ENCODE results near the gene BRD4. TPM values are rescaled to one million over a fixed set of nuclear protein-coding genes. Genes with fewer than 3 reads are reported as not detected.

The BRD4 gene
- total RNA-seq, 1 donor from 2014 or later: 9.4 TPM

DNA sequence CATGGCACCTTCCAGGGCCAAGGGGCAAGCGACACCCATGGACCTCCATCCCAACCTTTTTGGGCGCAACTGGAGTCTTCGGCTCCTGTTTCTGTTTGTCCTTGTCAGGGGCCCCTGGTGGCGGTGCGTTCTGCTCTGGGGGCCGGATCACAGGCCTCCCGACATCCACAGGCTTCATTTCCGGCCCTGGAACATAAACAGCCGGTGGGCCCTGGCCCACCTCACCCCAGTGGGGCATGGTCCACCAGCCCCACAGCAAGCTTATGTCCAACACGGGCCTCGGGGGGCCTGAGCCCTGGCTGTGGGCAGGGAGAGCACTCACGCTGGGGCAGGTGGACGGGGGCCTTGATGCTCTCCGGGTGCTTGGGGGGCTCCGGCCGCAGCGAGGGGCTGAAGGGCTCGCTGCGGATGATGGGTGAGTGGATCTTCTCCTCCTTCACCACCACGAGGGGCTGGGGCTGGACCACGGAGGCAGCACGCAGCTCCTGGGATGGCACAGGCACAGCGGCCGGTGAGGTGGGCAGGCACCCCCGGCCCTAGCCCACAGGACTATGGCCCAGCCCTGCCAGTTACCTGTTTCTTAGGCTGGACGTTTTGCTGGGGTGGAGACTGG lies 92.9 kb downstream of the BRD4 start:
- peaks cover 57 to 67% (median 64%) of the 10 kb centered on the region in 3 donors for H3K36me3 ChIP-seq (ENCODE audit: control insufficient read depth in 3 of 3, insufficient read depth in 3 of 3, low read length in 3 of 3)
- H3K27me3 ChIP-seq (ENCODE audit: control insufficient read depth in 3 of 3, insufficient read depth in 3 of 3, low read length in 3 of 3): no peaks in the 10 kb centered on the region
- no peak overlapping the region for H3K9ac ChIP-seq (ENCODE audit: low read depth in 1 of 3, low read length in 3 of 3)
- peaks cover 2 to 9% (median 7%) of the 10 kb centered on the region in 3 donors for H3K4me1 ChIP-seq (ENCODE audit: control insufficient read depth in 3 of 3, insufficient read depth in 3 of 3, low read length in 3 of 3)
- no peak overlapping the region for H3K4me3 ChIP-seq (ENCODE audit: low read length in 3 of 3)
- H3K9me3 ChIP-seq (ENCODE audit: control insufficient read depth in 3 of 3, low read length in 3 of 3): no peaks in the 10 kb centered on the region
- H3K27ac ChIP-seq (ENCODE audit: low read depth, low read length): peak overlapping the region; percentile 66

DNA sequence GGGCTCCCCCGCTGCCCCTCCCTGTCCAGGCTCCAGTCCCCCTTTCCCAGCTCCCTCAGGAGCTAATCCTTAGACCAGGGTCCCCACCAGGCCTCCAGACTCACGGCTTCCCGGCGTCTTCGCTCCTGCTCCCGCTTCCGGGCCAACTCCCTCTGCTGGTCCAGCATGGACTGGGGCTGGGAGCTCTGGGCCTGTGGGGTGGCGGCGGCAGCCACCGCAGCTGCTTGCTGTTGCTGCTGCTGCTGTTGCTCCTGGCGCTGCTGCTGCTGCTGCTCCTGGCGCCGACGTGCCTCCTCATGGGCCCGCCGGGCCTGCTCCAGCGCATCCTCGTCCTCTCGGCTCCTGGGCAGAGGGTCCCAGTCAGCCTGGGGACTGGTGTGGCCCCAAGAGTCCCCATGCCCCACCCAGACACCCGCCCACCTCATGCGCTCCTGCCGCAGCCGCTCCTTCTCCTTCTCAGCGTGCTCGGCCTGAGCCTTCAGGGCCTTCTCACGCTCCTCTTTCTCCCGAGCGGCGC lies 93.6 kb downstream of the BRD4 start:
- H3K27me3 ChIP-seq (ENCODE audit: control insufficient read depth in 3 of 3, insufficient read depth in 3 of 3, low read length in 3 of 3): no peaks in the 10 kb centered on the region
- H3K9me3 ChIP-seq (ENCODE audit: control insufficient read depth in 3 of 3, low read length in 3 of 3): no peaks in the 10 kb centered on the region
- H3K9ac ChIP-seq (ENCODE audit: low read depth in 1 of 3, low read length in 3 of 3): peak overlapping the region in 1 of 3 donors; percentile 8
- no peak overlapping the region for H3K4me3 ChIP-seq (ENCODE audit: low read length in 3 of 3)
- H3K4me1 ChIP-seq (ENCODE audit: control insufficient read depth in 3 of 3, insufficient read depth in 3 of 3, low read length in 3 of 3): peaks cover 2 to 9% (median 7%) of the 10 kb centered on the region in 3 donors
- H3K27ac ChIP-seq (ENCODE audit: low read depth, low read length): peak overlapping the region; percentile 66
- H3K36me3 ChIP-seq (ENCODE audit: control insufficient read depth in 3 of 3, insufficient read depth in 3 of 3, low read length in 3 of 3): peaks cover 52 to 61% (median 59%) of the 10 kb centered on the region in 3 donors

DNA sequence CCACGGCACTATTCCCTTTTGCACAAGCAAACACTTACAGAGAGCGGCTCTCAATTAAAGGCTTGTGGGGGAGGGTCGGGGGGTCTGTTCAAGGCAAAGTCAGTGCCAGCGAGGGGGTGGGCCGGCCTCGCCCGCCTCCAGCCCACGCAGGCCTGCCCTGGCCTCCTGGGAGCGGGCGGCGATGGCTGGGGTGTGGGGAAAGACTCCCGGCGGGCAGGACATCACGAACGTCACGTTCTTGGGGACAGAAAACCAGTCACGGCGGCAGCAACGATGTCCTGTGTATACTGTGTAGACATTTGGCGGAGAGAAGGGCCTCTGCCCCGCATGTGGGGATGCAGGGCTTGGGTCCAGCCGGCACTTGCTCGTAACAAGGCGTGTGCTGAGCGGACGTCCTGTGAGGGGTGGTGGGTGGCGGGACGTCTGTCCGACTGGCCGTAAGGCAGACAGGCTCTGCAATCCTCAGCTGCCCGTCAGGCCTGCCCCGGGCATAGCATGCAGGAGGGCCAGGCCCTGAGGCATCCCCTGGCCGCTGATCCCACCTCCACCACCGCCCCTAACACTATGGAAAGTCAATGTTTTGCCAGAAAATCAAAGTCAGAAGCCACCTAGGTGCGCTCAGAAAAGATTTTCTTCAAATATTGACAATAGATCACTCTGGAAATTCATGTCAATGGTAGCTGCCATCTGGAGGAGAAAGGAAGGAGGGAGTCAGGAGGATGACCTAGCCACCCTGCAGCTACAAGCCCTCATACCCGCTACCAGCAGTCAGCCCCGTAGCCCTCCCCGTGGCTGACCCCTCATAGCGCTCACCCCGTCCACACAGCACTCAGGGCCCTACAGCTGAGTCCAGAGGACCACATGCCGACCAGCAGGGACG lies 94.3 kb downstream of the BRD4 start:
- Histone ChIP-seq H3K4me3 (ENCODE audit: low read length in 3 of 3) (no peak overlapping the region), H3K27me3 (ENCODE audit: control insufficient read depth in 3 of 3, insufficient read depth in 3 of 3, low read length in 3 of 3) (no peaks in the 10 kb centered on the region), H3K27ac (ENCODE audit: low read depth, low read length) (peak overlapping the region; percentile 66), H3K9ac (ENCODE audit: low read depth in 1 of 3, low read length in 3 of 3) (peak overlapping the region in 1 of 3 donors; percentile 41), H3K4me1 (ENCODE audit: control insufficient read depth in 3 of 3, insufficient read depth in 3 of 3, low read length in 3 of 3) (peaks cover 2 to 7% (median 7%) of the 10 kb centered on the region in 3 donors), H3K9me3 (ENCODE audit: control insufficient read depth in 3 of 3, low read length in 3 of 3) (no peaks in the 10 kb centered on the region), H3K36me3 (ENCODE audit: control insufficient read depth in 3 of 3, insufficient read depth in 3 of 3, low read length in 3 of 3) (peaks cover 47 to 57% (median 55%) of the 10 kb centered on the region in 3 donors)

DNA sequence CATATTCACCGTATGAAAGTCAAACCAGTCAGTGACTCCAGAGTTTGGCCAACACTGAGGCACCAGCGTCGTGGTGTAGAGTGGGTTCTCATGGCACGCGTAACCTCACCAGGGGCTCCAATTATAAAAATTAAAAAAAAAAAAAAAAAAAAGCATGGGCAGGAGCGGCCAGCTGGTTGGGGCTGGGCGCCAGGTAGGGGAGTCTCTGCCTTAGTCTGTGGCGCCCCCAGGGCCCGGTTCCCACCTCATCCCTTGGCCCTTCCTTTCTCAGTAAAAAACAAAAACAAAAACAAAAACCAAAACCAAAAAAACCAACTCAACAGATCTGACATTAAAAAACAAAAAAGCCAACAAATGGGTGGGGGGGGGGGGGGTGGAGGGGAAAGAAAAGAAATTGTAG lies 95.5 kb downstream of the BRD4 start:
- H3K27me3 ChIP-seq (ENCODE audit: control insufficient read depth in 3 of 3, insufficient read depth in 3 of 3, low read length in 3 of 3): peaks cover 4 to 7% (median 5%) of the 10 kb centered on the region in 3 donors
- H3K4me3 ChIP-seq (ENCODE audit: low read length in 3 of 3): no peak overlapping the region
- peaks cover 47 to 49% (median 47%) of the 10 kb centered on the region in 3 donors for H3K36me3 ChIP-seq (ENCODE audit: control insufficient read depth in 3 of 3, insufficient read depth in 3 of 3, low read length in 3 of 3)
- no peak overlapping the region for H3K9ac ChIP-seq (ENCODE audit: low read depth in 1 of 3, low read length in 3 of 3)
- H3K9me3 ChIP-seq (ENCODE audit: control insufficient read depth in 3 of 3, low read length in 3 of 3): no peaks in the 10 kb centered on the region
- no peak overlapping the region for H3K27ac ChIP-seq (ENCODE audit: low read depth, low read length)
- H3K4me1 ChIP-seq (ENCODE audit: control insufficient read depth in 3 of 3, insufficient read depth in 3 of 3, low read length in 3 of 3): peaks cover 6 to 12% (median 11%) of the 10 kb centered on the region in 3 donors

DNA sequence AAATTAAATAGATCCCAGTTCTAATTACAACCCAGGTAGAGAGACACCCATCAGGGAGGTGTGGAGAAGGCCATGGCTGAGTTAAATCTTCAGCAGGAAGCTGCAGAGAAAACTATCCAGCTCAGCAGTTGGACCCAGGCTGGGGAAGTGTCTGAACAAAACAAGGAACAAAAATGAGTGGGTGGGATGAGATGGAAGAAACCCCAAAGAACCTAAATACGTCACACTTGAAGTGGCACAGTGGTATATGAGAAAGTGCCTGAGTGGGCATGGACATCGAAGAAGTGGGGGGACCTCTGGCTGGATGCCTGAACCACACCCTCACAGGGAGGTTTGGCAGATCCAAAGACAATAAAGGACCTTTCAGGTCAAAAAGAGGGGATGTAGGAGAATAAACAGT lies 96.6 kb downstream of the BRD4 start:
- H3K27ac ChIP-seq (ENCODE audit: low read depth, low read length): no peak overlapping the region

DNA sequence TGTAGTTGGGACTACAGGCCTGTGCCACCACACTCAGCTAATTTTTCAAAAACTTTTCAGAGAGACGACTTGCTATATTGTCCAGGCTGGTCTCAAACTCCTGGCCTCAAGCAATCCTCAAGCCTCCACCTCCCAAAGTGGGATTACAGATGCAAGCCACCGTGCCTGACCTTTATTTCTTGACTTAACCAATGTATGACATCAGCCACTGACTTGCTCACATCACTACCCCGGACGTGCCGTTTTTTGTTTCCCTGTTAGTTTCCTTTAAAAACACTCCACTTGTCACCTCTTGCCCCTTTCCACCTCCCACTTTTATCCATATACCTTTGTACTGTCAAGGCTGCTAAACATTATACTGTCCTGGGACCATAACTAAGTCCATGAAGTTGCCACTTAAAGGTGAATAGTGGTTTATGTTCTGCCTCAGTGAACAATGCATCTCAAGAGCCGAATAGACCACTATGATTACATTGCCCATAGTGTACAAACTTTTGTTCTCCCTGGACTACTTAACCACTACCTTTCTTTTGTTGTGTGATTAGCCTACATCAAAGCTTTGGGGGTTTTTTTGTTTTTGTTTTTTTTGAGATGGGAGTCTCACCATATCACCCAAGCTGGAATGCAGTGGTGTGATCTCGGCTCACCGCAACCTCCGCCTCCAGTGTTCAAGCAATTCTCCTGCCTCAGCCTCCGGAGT lies 97.8 kb downstream of the BRD4 start:
- no peak overlapping the region for H3K4me3 ChIP-seq (ENCODE audit: low read length in 3 of 3)

More for the DNA sequence above, 96.6 kb downstream of the BRD4 start:
- no peak overlapping the region for H3K9ac ChIP-seq (ENCODE audit: low read depth in 1 of 3, low read length in 3 of 3)
- H3K4me3 ChIP-seq (ENCODE audit: low read length in 3 of 3): no peak overlapping the region
- H3K27me3 ChIP-seq (ENCODE audit: control insufficient read depth in 3 of 3, insufficient read depth in 3 of 3, low read length in 3 of 3): peaks cover 15 to 16% (median 16%) of the 10 kb centered on the region in 3 donors
- H3K4me1 ChIP-seq (ENCODE audit: control insufficient read depth in 3 of 3, insufficient read depth in 3 of 3, low read length in 3 of 3): peaks cover 9 to 16% (median 9%) of the 10 kb centered on the region in 3 donors
- peaks cover 40 to 47% (median 41%) of the 10 kb centered on the region in 3 donors for H3K36me3 ChIP-seq (ENCODE audit: control insufficient read depth in 3 of 3, insufficient read depth in 3 of 3, low read length in 3 of 3)
- no peaks in the 10 kb centered on the region for H3K9me3 ChIP-seq (ENCODE audit: control insufficient read depth in 3 of 3, low read length in 3 of 3)

DNA sequence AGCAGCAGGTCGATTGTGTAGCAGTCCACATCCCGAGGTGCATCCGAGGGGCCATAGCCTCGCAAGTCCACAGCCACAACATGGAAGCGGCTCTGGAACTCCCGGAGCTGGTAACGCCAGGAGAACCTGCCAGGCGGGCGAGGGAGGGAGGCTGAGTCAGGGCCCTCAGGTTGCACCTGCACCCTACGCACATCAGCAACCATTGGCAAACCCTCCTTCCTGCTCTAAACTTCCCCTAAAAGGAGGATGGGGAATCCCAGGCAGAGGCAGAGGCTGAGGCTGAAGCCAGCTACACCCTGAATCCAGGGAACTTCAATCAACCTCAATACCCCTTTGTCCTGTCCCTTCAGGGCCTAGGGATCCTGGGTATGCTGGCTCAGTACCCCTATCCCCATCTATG lies 101.1 kb downstream of the BRD4 start:
- peaks cover 6 to 9% (median 8%) of the 10 kb centered on the region in 3 donors for H3K36me3 ChIP-seq (ENCODE audit: control insufficient read depth in 3 of 3, insufficient read depth in 3 of 3, low read length in 3 of 3)
- peaks cover 6 to 12% (median 6%) of the 10 kb centered on the region in 3 donors for H3K4me1 ChIP-seq (ENCODE audit: control insufficient read depth in 3 of 3, insufficient read depth in 3 of 3, low read length in 3 of 3)
- H3K27ac ChIP-seq (ENCODE audit: low read depth, low read length): no peak overlapping the region
- no peaks in the 10 kb centered on the region for H3K9me3 ChIP-seq (ENCODE audit: control insufficient read depth in 3 of 3, low read length in 3 of 3)
- H3K9ac ChIP-seq (ENCODE audit: low read depth in 1 of 3, low read length in 3 of 3): no peak overlapping the region
- peaks cover 15 to 17% (median 17%) of the 10 kb centered on the region in 3 donors for H3K27me3 ChIP-seq (ENCODE audit: control insufficient read depth in 3 of 3, insufficient read depth in 3 of 3, low read length in 3 of 3)
- H3K4me3 ChIP-seq (ENCODE audit: low read length in 3 of 3): no peak overlapping the region

More for the DNA sequence above, 97.8 kb downstream of the BRD4 start:
- H3K27me3 ChIP-seq (ENCODE audit: control insufficient read depth in 3 of 3, insufficient read depth in 3 of 3, low read length in 3 of 3): peaks cover 15 to 17% (median 17%) of the 10 kb centered on the region in 3 donors
- no peaks in the 10 kb centered on the region for H3K9me3 ChIP-seq (ENCODE audit: control insufficient read depth in 3 of 3, low read length in 3 of 3)
- H3K9ac ChIP-seq (ENCODE audit: low read depth in 1 of 3, low read length in 3 of 3): no peak overlapping the region
- peaks cover 4 to 12% (median 6%) of the 10 kb centered on the region in 3 donors for H3K4me1 ChIP-seq (ENCODE audit: control insufficient read depth in 3 of 3, insufficient read depth in 3 of 3, low read length in 3 of 3)
- no peak overlapping the region for H3K27ac ChIP-seq (ENCODE audit: low read depth, low read length)
- H3K36me3 ChIP-seq (ENCODE audit: control insufficient read depth in 3 of 3, insufficient read depth in 3 of 3, low read length in 3 of 3): peaks cover 28 to 37% (median 31%) of the 10 kb centered on the region in 3 donors

DNA sequence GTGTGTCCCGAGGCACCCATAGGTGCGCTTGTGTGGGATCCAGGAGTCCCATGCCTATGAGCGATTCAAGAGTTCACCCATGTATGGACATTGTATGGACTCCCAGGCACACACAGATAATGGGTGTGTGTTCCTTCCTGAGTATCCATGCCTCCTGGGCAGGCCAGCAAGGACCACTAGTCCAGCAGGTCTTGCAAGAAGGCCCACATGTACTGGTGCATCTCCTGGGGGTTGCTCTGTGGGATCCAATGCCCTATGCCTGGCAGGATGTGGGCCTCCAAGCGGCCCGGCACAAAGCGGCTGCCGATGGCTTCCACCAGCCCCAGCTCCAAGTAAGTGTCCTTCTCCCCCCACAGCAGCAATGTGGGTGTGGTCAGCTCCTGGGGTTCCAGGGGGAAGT lies 105.1 kb downstream of the BRD4 start:
- Histone ChIP-seq H3K4me1 (ENCODE audit: control insufficient read depth in 3 of 3, insufficient read depth in 3 of 3, low read length in 3 of 3) (peaks cover 13 to 27% (median 17%) of the 10 kb centered on the region in 3 donors), H3K27ac (ENCODE audit: low read depth, low read length) (peak overlapping the region; percentile 7), H3K9ac (ENCODE audit: low read depth in 1 of 3, low read length in 3 of 3) (no peak overlapping the region), H3K9me3 (ENCODE audit: control insufficient read depth in 3 of 3, low read length in 3 of 3) (no peaks in the 10 kb centered on the region), H3K36me3 (ENCODE audit: control insufficient read depth in 3 of 3, insufficient read depth in 3 of 3, low read length in 3 of 3) (no peaks in the 10 kb centered on the region), H3K4me3 (ENCODE audit: low read length in 3 of 3) (no peak overlapping the region), H3K27me3 (ENCODE audit: control insufficient read depth in 3 of 3, insufficient read depth in 3 of 3, low read length in 3 of 3) (peaks cover 12 to 17% (median 16%) of the 10 kb centered on the region in 3 donors)

DNA sequence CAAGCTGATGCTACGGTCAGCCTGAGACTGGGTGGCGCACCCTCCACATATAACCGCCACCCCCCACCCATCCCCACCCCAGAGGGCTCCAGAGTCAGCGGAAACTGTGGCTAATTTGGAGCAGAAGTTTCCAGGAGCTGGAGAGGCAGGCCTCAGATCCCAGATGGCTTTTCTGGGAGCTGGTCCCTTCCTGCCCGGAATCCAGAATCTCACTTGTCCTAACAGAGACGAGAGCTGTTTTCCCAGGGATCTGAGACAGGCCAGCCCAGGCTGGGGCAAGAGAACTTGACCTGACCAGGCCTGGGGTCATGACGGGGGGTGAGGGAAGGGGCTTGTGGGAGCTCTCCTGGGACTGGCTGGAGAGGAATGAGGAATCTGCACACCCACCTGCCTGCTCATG lies 106.6 kb downstream of the BRD4 start:
- Histone ChIP-seq H3K27me3 (ENCODE audit: control insufficient read depth in 3 of 3, insufficient read depth in 3 of 3, low read length in 3 of 3) (peaks cover 0 to 2% (median under 1%) of the 10 kb centered on the region in 3 donors), H3K9me3 (ENCODE audit: control insufficient read depth in 3 of 3, low read length in 3 of 3) (no peaks in the 10 kb centered on the region), H3K9ac (ENCODE audit: low read depth in 1 of 3, low read length in 3 of 3) (no peak overlapping the region), H3K4me1 (ENCODE audit: control insufficient read depth in 3 of 3, insufficient read depth in 3 of 3, low read length in 3 of 3) (peaks cover 6 to 16% (median 14%) of the 10 kb centered on the region in 3 donors), H3K27ac (ENCODE audit: low read depth, low read length) (peak overlapping the region; percentile 66), H3K36me3 (ENCODE audit: control insufficient read depth in 3 of 3, insufficient read depth in 3 of 3, low read length in 3 of 3) (no peaks in the 10 kb centered on the region), H3K4me3 (ENCODE audit: low read length in 3 of 3) (no peak overlapping the region)
